Right renal pelvis (tissue), 4 donors: ENCODE measurements around the gene KRTAP4-6. TPM values are rescaled to one million over a fixed set of nuclear protein-coding genes. Genes with fewer than 3 reads are reported as not detected.
"Not testable (repeated sequence)": the region's sequence is repeated elsewhere in the genome, so short reads cannot be mapped to it uniquely, and the experiment has no call there.

Experiments
- DNase-seq, 4 donors: peaks; one replicate each; pipeline ENCODE4 v3.0.0-alpha.2; 2013; ENCODE audit warnings: low read depth in 4 of 4, low spot score in 3 of 4, missing footprints in 1 of 4
- polyA plus RNA-seq, 4 donors: library from polyadenylated mRNA; unstranded; fragments of 120-200 nt; gene quantifications; one replicate each; pipeline ENCODE4 v1.2.1, GENCODE V29; 2013; ENCODE audit not compliant: insufficient read length in 4 of 4

The KRTAP4-6 gene
- polyA plus RNA-seq, 4 donors = not detected

DNA sequence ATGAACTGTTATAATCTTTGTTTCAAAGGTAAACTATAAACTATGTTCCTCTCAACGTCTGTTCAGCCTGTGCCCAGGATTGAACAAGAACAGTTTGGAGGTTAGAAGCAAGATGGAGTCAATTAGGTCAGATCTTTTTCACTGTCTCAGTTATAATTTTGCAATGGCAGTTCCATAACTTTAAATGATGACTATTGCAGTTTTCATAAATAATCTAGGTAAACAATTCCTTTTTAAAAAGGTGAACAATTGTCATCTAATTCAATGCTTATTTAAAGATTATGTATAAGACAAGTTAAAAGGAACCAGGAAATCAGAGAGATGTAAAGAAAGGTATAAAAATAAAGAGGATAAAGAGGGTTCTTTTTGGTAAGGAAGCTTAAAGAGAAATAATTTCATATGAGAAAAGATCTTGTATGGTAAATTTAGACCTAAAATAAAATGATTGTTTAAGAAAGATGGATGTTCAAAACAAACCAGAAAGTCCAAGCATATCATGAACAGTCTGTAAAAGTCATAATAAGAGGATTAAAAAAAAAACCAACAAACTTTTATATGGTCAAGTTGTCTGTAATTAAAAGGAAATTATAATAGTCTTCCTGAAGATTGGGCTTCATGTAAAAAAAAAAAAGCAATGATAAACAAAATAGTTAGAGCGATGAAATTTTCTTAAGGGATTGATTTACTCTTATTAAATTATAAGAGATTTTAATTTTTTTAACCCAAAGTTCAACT is 29.0 kb downstream of the KRTAP4-6 start:
- no peak for DNase-seq

DNA sequence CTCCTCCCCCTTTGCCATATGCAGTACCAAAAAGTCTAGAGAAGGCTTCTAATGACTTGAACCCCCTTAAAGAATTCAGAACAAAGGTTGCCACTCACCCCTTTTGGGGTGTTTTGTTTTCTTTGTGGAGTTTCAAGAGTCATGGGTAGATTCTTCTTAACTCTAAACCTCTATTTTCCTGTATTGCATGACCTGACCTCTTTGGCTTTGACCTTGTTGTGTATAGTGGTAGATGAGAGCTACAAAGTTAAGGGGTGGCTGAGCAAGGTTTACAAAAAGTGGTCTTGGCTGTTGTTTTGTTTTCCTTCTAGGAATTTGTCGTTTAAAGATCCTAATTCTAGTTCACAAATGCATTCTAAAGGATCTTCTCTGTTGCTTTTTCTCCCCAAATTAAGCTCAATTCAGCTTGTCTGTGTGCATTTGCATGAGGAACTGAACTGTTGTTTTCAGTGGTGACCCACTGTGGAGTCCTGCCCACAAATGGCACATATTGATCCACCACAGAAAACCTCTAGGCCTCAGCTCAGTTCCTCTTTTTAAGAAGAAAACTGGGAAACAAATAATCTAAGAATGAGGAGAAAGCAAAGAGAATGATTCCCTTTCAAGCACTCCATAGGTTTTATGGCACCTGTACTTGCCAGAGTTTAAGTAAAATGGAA is 31.5 kb downstream of the KRTAP4-6 start:
- DNase-seq = not testable (repeated sequence)

DNA sequence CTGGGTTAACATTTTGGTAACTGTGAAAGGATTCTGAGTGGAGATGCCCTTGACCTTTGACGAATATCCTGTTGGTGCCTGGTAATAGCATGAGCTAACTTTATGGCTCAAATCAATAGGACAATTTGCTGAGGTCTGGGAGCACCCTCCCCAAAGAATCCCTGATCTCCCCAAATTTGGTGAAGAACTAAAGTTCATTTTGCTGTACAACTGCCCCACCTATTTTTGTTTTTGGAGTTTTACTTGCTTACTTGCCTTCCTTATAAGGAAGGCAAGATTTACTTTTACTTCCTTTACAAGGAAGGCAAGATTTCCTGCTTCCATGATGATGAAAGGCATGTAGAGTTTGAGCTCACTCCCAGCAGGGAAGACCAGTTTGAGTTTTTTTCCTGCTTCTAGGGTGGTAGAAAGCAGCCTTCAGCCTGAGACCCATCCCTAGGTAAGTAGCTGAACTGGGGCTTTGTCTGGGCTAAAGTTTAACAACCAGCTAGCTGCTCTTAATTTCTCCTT is 32.3 kb downstream of the KRTAP4-6 start:
- DNase-seq = no peak

DNA sequence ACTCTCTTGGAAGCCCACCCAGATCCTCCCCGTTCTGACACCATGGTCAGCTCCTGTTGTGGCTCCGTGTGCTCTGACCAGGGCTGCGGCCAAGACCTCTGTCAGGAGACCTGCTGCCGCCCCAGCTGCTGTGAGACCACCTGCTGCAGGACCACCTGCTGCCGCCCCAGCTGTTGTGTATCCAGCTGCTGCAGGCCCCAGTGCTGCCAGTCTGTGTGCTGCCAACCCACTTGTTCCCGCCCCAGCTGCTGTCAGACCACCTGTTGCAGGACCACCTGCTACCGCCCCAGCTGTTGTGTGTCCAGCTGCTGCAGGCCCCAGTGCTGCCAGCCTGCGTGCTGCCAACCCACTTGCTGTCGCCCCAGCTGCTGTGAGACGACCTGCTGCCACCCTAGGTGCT is 35.0 kb downstream of the KRTAP4-6 start, which contains the start of gene KRTAP4-9:
Gene KRTAP4-9, plus strand, starts transcription at position 43 of the 400 bp plus-strand sequence. Its CDS starts 0 bp downstream, at position 43.
- not testable (repeated sequence) for DNase-seq

DNA sequence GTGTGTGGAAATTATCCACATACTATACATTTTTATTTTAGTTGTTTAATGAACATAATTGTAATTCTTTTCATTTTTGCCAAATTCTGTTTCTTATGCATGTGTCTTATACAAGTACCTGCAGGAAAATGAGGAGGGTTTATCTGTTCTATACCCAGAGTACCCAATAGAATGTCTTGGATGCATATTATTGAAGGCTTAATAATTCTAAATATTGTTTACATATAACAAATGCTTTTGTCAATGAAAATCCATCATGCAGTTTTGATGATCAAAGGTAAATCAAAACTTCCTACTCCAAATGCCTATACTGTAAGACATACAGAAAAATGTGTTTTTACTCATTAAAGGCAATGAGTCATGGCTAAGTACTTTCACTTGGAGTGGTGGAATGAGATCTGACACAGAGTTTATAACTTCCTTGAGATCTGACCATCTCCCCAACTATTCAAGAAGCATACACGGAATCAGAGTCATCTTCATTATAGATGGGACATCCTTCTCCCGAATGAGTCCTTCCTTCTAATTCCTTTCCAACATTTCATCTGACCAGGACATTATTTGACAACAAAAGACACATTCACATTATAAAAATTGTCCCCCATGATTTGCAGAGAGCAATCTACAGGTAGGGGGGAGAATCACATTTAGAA is 35.8 kb downstream of the KRTAP4-6 start:
- not testable (repeated sequence) for DNase-seq

DNA sequence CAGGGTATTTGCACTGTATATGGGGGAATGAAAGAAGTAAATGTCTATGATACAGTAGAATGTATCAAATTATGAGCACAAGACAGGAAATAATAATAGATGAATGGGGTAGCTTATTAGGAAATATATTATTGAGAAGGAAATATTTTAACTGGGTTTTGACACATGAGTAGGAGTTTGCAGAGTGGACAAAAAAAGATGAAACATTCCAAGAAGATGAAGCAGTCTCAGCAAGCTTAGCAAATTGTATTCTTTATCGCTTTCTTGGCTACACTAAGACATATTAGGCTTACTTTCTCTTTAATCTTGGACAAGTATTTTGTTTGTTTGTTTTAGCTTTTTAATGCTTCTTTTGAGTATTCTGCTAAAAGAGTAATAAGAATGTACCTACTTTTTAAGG is 36.4 kb downstream of the KRTAP4-6 start:
- DNase-seq = no peak

DNA sequence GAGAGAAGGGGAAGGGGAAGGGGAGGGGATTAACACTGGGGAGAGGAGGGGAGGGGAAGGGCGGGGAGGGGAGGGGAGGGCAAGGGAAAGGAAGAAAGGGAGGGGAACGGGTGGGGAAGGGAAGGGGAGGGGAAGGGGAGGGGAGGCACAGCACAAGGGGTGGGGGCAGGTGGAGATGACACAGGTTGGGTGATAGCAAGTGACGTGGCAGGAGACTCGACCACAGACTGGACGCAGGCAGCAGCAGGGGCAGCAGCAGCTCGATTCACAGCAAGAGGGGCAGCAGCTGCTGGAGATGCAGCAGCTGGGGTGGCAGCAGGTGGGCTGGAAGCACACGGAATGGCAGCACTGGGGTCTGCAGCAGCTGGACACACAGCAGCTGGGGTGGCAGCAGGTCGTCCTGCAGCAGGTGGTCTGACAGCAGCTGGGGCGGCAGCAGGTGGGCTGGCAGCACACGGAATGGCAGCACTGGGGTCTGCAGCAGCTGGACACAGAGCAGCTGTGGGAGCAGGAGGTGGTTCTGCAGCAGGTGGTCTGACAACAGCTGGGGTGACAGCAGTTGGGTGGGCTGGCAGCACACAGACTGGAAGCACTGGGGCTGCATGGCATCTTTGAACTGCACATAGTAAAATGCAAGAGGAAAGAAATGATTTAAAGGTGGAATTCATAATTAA is 38.6 kb downstream of the KRTAP4-6 start, which contains the start of gene KRTAP4-16:
Gene KRTAP4-16, minus strand, starts transcription at position 624 of the 674 bp plus-strand sequence. Its CDS starts 0 bp downstream, at position 624.
- DNase-seq = no peak

DNA sequence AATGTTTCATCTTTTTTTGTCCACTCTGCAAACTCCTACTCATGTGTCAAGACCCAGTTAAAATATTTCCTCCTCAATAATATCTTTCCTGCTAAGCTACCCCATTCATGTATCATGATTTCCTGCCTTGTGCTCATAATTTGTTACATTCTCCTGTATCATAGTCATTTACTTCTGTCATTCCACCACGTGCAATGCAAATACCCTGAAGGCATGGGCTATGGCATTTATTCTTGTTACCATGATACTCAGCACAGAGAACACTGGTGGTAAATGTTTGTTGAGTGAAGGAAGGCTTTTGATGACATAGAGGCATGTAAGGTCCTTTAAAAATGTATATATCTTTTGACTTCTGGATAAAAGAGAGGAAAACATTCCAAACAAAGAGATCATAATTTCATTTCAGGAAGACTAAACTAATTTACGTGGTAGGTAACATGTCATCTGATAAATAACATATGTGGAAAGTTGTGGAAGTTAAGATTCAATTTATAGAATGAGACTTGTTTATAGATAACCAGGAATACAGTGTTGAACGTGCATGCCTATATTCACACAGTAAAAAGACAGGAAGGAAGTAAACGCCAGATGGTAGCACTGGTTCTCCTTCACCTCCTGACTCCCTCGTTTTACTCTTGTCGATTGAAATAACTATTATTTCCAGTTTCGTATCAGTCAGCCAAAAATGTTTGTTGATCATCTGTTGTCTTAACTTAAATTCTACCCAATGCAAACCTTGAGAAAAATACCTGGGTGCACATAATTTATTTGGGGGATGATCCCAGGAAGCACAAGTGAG is 40.5 kb downstream of the KRTAP4-6 start:
- not testable (repeated sequence) for DNase-seq

DNA sequence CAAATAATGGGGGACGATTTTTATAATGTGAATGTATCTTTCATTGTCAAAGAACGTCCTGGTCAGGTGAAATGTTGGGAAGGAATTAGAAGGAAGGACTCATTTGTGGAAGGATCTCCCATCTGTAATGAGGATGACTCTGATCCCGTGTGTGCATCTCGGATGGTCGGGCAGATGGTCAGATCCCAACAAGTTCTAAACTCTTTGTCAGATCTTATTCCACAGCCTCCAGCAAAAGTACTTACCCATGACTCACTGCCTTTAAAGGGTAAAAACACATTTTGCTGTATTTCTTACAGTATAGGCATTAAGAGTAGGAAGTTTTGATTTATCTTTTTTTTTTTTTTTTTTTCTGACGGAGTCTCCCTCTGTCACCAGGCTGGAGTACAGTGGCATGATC is 41.9 kb downstream of the KRTAP4-6 start:
- no peak for DNase-seq

DNA sequence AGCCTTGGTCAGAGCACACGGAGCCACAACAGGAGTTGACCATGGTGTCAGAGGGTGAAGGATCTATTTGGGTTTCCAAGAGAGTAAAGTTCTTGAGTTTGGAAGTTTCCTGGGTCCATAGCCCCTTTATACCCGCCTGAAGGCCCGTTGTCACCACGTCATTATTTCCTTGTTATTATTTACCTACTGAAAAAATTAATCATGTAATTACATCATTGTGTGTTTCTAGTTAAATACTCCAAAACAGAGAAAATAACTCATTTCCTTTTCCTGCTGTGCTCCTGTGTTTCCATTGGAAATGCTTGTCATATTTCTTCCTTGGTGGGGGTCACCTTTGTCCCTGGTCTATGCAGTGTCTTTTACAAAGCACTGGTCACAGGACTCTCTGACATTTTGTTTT is 42.3 kb downstream of the KRTAP4-6 start, which contains the start of gene KRTAP4-8:
Gene KRTAP4-8, minus strand, starts transcription at position 101 of the 400 bp plus-strand sequence. Its CDS starts 58 bp downstream, at position 43.
- DNase-seq = no peak

DNA sequence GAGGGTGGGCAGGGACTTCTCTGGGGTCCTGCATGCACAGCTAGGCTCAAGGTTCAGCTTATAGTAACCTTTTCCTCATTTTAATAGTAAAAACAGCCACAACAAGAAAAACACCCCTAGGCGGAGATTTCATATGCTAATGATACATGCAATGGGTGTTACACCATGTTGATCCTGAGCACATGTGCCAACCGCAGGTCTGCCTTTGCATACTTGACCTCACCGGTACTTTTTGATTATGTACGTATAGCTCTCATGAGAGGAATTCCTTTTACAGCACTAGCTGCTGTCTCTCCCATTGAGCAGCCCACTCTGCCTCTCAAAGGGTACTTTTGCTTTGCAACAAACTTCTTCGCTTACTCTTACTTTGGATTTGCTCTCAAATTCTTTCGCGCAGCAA is 44.3 kb downstream of the KRTAP4-6 start:
- no peak for DNase-seq

Other genes starting within 250 kb of the KRTAP4-6 start
- 1 to 10 TPM in 3 of 4 donors, under 1 TPM in 1; 0.66 to 2.4 (median 1.8) TPM for gene KRT23, start 202.9 kb downstream of the KRTAP4-6 start, polyA plus RNA-seq
- not detected for gene KRT39, start 173.6 kb downstream of the KRTAP4-6 start, polyA plus RNA-seq
- gene KRT40, start 156.2 kb downstream of the KRTAP4-6 start, polyA plus RNA-seq = under 1 TPM in 1 of 4 donors, not detected in 3; 0.03 TPM
- gene KRTAP3-3, start 146.4 kb downstream of the KRTAP4-6 start, polyA plus RNA-seq = not detected
- gene KRTAP3-2, start 140.6 kb downstream of the KRTAP4-6 start, polyA plus RNA-seq = not detected
- not detected for gene KRTAP3-1, start 131.4 kb downstream of the KRTAP4-6 start, polyA plus RNA-seq
- gene KRTAP1-5, start 113.3 kb downstream of the KRTAP4-6 start, polyA plus RNA-seq = not detected
- not detected for gene KRTAP1-4, start 110.3 kb downstream of the KRTAP4-6 start, polyA plus RNA-seq
- gene KRTAP1-3, start 105.7 kb downstream of the KRTAP4-6 start, polyA plus RNA-seq = not detected
- not detected for gene KRTAP1-1, start 99.1 kb downstream of the KRTAP4-6 start, polyA plus RNA-seq
- gene KRTAP2-1, start 93.2 kb downstream of the KRTAP4-6 start, polyA plus RNA-seq = not detected
- not detected for gene KRTAP2-2, start 85.3 kb downstream of the KRTAP4-6 start, polyA plus RNA-seq
- gene KRTAP2-3, start 80.4 kb downstream of the KRTAP4-6 start, polyA plus RNA-seq = not detected
- gene KRTAP2-4, start 74.7 kb downstream of the KRTAP4-6 start, polyA plus RNA-seq = not detected
- gene KRTAP4-7, start 56.4 kb downstream of the KRTAP4-6 start, polyA plus RNA-seq = not detected
- gene KRTAP4-8, start 42.4 kb downstream of the KRTAP4-6 start, polyA plus RNA-seq = not detected
- gene KRTAP4-16, start 38.3 kb downstream of the KRTAP4-6 start, polyA plus RNA-seq = not detected
- gene KRTAP4-9, start 35.2 kb downstream of the KRTAP4-6 start, polyA plus RNA-seq = not detected
- gene KRTAP4-11, start 22.2 kb downstream of the KRTAP4-6 start, polyA plus RNA-seq = not detected
- not detected for gene KRTAP4-12, start 16.4 kb downstream of the KRTAP4-6 start, polyA plus RNA-seq
- gene KRTAP4-5, start 9.3 kb upstream of the KRTAP4-6 start, polyA plus RNA-seq = not detected
- not detected for gene KRTAP4-4, start 20.2 kb upstream of the KRTAP4-6 start, polyA plus RNA-seq
- not detected for gene KRTAP4-3, start 27.7 kb upstream of the KRTAP4-6 start, polyA plus RNA-seq
- not detected for gene KRTAP4-2, start 37.7 kb upstream of the KRTAP4-6 start, polyA plus RNA-seq
- not detected for gene KRTAP4-1, start 44.4 kb upstream of the KRTAP4-6 start, polyA plus RNA-seq
- not detected for gene KRTAP9-1, start 49.3 kb upstream of the KRTAP4-6 start, polyA plus RNA-seq
- not detected for gene KRTAP9-2, start 86.1 kb upstream of the KRTAP4-6 start, polyA plus RNA-seq
- gene KRTAP9-3, start 91.9 kb upstream of the KRTAP4-6 start, polyA plus RNA-seq = not detected
- not detected for gene KRTAP9-8, start 97.5 kb upstream of the KRTAP4-6 start, polyA plus RNA-seq
- gene KRTAP9-4, start 109.1 kb upstream of the KRTAP4-6 start, polyA plus RNA-seq = not detected
- gene KRTAP9-9, start 114.8 kb upstream of the KRTAP4-6 start, polyA plus RNA-seq = not detected
- gene KRTAP9-6, start 124.8 kb upstream of the KRTAP4-6 start, polyA plus RNA-seq = under 1 TPM in 1 of 4 donors, not detected in 3; 0.05 TPM
- not detected for gene KRTAP9-7, start 135.2 kb upstream of the KRTAP4-6 start, polyA plus RNA-seq
- gene KRTAP29-1, start 162.3 kb upstream of the KRTAP4-6 start, polyA plus RNA-seq = not detected
- gene KRTAP16-1, start 168.8 kb upstream of the KRTAP4-6 start, polyA plus RNA-seq = not detected
- not detected for gene KRTAP17-1, start 175.2 kb upstream of the KRTAP4-6 start, polyA plus RNA-seq
- gene KRT33A, start 210.3 kb upstream of the KRTAP4-6 start, polyA plus RNA-seq = not detected
- under 1 TPM in 1 of 4 donors, not detected in 3; 0.03 TPM for gene KRT33B, start 229.3 kb upstream of the KRTAP4-6 start, polyA plus RNA-seq
- not detected for gene KRT34, start 241.8 kb upstream of the KRTAP4-6 start, polyA plus RNA-seq